ENCODE measurements around the gene CYTH1.

DNA sequence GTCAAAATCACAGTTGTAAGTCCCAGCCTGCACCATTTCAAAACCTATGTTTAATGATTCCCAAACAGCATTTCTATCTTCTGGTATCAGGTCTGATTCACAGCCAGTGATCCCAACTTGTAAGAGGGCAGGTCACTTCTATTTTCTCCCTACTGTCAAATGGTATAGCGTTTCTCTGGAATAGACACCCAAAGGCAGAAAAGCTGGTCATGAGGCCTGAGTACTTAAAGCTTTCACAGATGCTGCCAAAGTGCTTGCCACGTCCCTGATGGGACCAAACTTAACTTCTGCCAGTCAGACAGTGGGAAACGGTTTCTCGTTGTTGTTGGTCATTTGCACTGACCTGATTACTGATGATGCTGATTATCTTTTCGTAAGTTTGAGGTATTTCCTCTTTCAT, 43.4 kb downstream of the CYTH1 start:
- no peak for TF ChIP-seq EZH2 (IDR thresholded peaks at IDR 0.05; ENCODE audit: insufficient read depth, low read length)
- TF ChIP-seq, protein P1, sequence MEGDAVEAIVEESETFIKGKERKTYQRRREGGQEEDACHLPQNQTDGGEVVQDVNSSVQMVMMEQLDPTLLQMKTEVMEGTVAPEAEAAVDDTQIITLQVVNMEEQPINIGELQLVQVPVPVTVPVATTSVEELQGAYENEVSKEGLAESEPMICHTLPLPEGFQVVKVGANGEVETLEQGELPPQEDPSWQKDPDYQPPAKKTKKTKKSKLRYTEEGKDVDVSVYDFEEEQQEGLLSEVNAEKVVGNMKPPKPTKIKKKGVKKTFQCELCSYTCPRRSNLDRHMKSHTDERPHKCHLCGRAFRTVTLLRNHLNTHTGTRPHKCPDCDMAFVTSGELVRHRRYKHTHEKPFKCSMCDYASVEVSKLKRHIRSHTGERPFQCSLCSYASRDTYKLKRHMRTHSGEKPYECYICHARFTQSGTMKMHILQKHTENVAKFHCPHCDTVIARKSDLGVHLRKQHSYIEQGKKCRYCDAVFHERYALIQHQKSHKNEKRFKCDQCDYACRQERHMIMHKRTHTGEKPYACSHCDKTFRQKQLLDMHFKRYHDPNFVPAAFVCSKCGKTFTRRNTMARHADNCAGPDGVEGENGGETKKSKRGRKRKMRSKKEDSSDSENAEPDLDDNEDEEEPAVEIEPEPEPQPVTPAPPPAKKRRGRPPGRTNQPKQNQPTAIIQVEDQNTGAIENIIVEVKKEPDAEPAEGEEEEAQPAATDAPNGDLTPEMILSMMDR (IDR thresholded peaks at IDR 0.05; ENCODE audit: insufficient read depth, low read depth, low read length): no peak

Measured in astrocyte (in vitro differentiated cells and primary cell).